SK-N-DZ (cell line): ENCODE data around the gene RDH16.
A peak's percentile ranks its signal among the peaks of the same experiment; 100 is the strongest.
"Not testable (repeated sequence)": the region's sequence is repeated elsewhere in the genome, so short reads cannot be mapped to it uniquely, and the experiment has no call there.

ENCODE experiments used
- DNase-seq: peaks from one replicate; pipeline ENCODE4 v3.0.0-alpha.2; 2015; ENCODE audit warnings: low spot score

The RDH16 gene

DNA sequence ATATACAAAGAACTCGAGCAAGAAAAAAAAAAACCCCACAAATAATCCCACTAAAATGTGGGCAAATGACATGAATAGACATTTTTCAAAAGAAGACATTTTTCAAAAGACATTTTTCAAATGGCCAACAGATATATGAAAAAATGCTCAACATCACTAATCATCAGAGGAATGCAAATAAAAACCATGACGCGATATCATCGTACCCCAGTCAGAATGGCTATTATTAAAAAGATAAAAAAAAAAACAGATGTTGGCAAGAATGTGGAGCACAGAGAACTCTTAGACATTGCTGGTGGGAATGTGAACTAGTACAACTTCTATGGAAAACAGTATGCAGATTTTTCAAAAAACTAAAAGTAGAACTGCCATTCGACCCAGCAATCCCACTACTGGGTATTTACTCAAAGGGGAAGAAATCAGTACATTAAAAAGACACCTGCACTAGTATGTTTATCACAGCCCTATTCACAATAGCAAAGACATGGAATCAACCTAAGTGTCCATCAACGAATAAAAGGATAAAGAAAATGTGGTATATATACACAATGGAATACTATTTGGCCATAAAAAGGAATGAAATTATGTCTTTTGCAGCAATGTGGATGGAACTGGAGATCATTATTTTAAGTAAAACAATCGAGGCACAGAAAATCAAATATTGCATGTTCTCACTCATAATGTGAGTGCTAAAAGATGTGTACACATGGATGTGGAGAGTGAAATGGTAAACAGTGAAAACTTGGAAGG, 32.6 kb upstream of the RDH16 start:
- no peak for DNase-seq

DNA sequence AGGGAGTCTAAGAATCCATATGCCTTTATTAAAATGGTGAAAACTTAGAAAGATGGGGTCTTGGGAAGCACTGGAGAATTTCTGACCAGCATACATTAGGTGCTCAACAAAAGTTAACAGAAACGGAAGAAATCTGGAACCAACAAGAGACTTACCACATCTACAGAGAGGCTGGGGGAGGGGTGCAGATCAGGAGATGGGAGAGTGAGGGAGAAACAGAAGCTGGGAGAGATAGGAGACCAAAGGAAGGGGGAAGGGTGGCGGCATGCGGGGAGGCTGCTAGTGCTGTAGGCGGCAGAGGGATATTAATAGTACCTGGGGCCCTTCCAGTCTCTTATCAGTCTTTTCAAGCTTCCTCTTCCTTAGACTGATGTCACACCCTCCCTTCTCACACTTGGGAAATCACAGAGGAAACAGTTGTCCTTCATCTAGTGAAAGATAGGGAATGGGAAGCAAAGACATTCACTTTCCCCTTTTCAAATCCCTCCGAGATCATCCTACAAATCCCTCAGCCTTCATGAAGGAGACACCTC, 30.9 kb upstream of the RDH16 start:
- DNase-seq: no peak

DNA sequence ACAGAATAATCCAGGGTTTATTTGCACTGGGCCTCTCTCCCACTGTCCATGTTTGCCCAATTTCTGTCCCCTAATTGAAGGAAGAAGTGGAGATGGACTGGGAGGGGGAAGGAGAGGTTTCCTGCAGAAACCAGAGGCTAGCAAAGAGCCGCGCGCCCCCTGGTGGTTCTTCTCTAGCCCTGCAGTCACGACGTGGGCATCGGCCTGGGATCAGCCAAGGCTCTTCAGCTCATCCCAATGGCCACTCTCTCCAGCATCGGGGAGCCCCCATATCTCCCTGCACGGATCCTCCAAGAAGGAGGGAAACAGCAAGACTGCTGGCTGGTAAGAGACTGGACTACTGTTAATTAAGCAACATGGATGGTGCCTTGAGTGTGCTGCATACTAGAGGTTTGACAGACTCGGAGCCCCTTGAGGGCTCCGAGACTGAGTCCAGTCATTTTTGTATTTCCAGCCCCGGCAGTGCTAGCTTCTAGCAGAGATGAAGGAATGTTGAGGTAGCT, 30.2 kb upstream of the RDH16 start:
- peak; percentile 77 for DNase-seq

DNA sequence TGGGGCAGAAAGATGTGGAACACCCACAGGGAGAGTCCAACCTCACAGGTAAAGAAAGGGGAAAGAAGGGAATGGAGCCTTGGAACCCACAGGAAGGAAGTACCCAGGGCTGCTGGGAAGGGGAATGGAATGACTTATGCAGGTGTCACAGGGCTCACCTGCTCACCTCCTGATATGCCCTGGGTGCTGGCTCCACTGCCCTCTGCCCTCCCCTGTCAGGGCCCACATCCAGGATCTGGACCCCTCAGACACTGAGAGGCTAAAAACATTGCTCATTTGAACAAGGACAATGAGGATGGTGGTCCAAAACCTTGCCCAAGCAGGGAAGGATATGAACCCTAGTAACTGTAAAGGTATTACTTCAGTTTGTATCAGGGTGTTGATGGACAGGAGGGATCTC, 29.6 kb upstream of the RDH16 start:
- DNase-seq: no peak

DNA sequence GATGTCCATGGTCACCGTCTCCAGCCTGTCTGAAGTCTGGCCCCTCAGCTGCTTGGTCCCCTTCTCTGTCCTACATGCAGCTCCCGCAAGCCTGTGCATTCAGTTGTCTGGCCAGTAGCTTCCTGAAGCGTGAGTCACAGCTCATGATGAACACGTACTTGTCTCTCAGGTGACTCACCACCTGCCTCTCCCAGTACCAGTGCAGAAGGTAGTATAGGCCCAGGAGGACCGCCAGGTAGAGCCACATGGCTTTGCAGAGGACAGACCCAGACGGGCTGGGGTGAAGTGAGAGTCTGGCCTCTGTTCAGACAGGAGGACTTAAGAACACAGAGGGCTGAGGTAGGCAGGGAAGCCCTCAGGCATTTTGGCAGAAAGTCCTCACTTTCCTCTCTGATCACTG, 28.3 kb upstream of the RDH16 start:
- not testable (repeated sequence) for DNase-seq

DNA sequence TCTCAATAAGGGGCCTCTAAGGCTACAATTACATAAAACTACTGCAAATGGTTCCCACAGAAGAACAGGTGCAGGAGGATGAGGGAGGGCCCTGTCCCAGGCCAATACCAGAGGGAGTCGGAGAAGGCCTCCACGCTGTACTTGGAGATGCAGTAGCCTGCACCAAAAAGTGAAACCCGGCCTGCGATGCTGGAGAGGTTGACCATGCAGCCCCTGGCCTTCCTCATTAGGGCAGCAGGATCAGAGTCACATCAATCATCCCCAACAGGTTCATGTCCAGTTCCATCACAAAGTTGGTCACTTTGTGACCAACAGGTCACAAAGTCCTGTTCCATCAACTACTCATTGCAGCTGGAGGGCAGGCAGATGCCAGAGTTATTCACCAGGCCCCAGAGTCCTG, 26.0 kb upstream of the RDH16 start:
- no peak for DNase-seq

DNA sequence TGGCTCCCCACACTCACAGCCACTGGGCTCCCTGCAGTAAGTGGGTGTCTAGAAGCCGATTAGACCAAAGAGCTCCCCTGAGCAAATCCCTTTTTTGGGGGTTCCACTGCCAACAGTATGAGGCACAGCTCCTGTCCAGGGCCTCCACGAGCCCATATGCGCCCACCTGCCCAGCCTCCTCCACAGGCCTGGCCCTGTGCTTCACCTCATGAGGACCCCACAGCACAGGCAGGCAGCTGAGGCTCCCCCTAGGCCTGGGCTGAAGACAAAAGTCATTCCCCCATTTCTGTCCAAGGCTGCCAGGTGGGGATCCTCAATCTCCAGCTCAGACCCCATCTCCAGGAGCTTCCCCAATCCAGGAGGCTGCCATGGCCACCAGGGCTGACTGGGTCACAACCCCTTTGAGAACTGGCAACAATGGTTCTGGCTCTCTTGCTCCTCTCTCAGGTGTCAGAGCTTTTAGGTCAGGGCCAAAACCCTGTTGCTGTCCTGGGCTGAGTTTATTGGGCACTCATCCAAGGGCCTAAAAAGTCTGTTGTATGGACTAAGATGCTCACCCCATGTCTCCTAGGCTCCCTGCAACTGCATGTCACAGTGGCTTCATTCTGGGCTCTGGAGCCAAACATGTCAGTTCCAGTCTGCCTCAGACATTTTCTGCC, 25.3 kb upstream of the RDH16 start:
- DNase-seq: not testable (repeated sequence)

DNA sequence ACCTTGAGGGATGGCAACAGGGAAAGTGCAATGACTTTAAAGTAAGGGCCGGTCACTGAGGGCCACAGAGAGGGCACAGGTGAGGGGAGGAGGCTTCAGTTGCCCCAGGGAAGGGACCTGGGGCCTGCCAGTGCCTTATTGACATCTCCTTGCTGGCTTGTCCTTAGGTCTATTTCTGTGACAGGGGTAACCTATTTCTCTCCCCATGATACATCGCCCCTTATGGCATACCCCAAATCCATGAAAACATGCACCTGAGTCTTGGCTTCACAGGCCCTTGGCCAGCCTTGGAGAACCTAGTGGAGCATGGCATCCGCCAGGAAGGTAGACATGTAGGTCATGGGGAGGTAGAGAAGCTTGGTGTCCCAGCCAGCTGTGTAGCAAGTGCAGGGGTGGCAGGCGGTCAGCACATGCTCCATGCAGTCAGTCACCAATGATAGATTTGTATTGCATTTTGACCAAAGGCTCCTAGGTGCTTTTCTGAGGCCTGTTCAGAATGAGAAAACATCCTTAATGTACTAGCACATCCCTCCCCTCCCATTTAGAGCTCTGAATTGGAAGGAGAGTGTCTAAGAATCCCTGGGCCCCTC, 23.6 kb upstream of the RDH16 start:
- no peak for DNase-seq

DNA sequence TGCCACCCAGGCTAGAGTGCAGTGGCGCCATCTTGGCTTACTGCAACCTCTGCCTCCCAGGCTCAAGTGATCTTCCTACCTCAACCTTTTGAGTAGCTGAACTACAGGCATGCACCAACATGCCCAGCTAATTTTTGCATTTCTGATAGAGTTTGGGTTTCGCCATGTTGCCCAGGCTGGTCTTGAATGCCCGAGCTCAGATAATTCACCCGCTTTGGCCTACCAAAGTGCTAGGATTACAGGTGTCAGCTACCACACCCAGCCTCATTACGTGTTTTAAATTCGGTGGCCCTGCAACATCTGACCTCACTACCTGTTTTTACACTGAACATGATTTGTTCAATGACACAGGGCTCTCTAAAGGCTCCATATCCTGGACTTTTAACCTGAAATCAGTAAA, 22.9 kb upstream of the RDH16 start:
- no peak for DNase-seq

DNA sequence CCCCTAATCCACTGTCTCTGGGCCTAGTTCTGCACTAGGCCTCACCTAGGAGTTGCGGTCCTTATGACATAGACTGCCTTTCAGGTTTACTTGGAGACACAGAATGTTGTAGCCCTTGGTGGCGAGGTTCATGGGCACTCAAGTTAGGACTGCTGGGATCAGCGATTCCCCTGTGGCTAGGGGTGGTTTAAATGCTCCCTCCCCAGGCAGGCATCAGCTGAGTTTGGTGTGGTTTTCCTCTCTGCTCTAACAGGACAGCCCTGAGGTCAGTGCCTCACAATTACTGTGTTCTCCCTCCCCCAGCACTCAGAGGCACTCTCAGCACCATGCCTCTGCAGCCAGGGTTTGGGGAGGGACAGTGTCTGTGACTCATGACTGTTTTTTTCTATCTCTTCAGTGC, 22.2 kb upstream of the RDH16 start:
- no peak for DNase-seq

DNA sequence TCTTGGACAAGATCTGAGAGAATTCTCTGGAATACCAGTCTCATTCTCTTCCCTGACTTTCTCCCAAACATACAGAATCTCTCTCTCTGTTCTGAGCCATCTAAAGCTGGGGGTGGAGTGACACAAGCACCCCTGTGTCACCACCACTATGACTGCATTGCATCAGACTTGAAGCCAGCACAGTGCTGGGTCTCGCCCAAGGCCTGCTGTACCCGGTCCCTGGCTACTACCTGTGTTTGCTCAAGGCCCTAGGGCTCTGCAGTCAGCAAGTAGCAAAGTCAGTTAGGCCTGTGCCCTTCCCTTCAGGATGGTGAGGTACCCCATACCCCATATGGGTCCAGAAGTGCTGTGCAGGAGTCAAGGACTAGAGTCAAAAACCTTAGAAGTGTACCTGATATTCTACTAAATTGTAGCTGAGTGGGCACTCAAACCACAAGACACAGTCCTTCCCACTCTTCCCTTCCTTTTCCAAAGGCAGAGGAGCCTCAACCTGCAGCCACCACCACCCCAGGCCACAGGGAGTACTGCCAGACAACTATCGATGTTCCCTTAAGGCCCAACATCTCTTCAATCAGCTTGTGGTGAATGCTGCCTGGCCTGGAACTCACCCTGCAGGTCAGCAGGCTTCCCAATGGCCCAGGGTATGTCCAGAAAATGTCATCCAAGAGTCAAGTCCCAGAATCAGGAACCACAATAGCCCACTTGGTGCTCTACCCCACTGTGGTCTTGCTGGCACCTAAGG, 21.2 kb upstream of the RDH16 start:
- DNase-seq: no peak

DNA sequence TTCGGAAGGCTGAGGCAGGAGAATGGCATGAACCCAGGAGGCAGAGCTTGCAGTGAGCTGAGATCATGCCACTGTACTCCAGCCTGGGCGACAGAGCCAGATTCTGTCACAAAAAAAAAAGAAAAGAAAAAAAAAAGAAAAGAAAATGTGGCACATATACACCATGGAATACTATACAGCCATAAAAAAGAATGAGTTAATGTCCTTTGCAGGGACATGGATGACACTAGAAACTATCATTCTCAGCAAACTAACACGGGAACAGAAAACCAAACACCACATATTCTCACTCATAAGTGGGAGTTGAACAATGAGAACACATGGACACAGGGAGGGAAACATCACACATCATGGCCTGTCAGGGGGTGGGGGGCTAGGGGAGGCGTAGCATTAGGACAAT, 20.0 kb upstream of the RDH16 start:
- DNase-seq: not testable (repeated sequence)

DNA sequence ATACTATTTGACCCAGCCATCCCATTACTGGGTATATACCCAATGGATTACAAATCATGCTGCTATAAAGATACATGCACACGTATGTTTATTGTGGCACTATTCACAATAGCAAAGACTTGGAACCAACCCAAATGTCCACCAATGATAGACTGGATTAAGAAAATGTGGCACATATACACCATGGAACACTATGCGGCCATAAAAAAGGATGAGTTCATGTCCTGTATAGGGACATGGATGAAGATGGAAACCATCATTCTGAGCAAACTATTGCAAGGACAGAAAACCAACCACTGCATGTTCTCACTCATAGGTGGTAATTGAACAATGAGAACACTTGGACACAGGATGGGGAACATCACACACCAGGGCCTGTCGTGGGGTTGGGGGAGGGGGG, 16.8 kb upstream of the RDH16 start:
- DNase-seq: not testable (repeated sequence)

DNA sequence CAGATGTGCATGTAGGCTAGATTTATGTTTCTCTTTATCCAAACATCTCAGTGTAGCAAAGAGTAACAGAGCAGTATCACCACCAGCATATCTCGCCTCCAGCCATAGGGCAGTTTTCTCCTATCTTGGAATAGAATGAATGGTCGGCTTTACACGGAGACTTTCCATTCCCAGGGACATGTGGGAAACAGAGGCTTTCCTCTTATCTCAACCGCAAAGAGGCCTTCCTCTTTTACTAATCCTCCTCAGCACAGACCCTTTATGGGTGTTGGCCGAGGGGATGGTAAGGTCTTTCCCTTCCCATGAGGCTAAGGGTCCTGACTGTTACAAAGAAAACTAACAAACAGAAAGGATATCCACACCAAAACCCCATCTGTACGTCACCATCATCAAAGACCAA, 11.5 kb upstream of the RDH16 start:
- DNase-seq: not testable (repeated sequence)

DNA sequence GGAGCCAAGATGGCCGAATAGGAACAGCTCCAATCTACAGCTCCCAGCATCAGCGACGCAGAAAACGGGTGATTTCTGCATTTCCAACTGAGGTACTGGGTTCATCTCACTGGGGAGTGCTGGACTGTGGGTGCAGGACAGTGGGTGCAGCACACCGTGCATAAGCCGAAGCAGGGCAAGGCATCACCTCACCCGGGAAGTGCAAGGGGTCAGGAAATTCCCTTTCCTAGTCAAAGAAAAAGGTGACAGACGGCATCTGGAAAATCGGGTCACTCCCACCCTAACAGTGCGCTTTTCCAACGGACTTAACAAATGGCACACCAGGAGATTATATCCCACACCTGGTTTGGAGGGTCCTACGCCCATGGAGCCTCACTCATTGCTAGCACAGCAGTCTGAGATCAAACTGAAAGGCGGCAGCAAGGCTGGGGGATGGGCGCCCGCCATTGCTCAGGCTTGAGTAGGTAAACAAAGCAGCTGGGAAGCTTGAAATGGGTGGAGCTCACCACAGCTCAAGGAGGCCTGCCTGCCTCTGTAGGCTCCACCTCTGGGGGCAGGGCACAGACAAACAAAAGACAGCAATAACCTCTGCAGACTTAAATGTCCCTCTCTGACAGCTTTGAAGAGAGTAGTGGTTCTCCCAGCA, 8.7 kb upstream of the RDH16 start:
- DNase-seq: not testable (repeated sequence)

DNA sequence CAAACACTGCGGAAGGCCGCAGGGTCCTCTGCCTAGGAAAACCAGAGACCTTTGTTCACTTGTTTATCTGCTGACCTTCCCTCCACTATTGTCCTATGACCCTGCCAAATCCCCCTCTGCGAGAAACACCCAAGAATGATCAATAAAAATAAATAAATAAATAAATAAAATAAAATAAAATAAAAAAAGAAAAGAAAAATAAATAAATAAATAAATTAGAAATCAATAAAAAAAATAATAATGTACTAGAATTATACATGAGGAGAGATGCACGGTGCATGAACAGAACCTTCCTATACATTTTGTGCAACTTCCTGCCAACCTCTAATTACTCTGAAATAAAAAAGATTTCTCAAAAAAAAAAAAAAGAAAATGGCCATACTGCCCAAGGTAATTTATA, 7.7 kb upstream of the RDH16 start:
- DNase-seq: not testable (repeated sequence)

DNA sequence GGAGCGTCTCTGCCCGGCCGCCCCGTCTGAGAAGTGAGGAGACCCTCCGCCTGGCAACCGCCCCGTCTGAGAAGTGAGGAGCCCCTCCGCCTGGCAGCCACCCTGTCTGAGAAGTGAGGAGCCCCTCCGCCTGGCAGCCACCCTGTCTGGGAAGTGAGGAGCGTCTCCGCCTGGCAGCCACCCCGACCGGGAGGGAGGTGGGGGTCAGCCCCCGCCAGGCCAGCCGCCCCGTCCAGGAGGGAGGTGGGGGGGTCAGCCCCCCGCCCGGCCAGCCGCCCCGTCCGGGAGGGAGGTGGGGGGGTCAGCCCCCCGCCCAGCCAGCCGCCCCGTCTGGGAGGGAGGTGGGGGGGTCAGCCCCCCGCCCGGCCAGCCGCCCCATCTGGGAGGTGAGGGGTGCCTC, 6.1 kb upstream of the RDH16 start:
- DNase-seq: not testable (repeated sequence)

DNA sequence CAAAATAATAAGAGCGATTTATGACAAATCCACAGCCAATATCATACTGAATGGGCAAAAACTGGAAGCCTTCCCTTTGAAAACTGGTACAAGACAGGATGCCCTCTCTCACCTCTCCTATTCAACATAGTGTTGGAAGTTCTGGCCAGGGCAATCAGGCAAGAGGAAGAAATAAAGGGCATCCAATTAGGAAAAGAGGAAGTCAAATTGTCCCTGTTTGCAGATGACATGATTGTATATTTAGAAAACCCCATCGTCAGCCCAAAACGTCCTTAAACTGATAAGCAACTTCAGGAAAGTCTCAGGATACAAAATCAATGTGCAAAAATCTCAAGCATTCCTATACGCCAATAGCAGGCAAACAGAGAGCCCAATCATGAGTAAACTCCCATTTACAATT, 4.8 kb upstream of the RDH16 start:
- DNase-seq: not testable (repeated sequence)

DNA sequence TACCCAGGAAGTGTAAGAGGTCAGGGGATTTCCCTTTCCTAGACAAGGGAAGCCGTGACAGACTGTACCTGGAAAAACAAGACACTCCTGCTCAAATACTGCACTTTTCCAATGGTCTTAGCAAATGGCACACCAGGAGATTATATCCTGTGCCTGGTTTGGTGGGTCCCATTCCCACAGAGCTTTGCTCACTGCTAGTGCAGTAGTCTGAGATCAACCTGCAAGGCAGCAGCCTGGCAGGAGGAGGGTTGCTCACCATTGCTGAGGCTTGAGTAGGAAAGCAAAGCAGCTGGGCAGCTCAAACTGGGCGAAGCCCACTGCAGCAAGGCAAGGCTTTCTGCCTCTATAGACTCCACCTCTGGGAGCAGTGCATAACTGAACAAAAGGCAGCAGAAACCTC, 1.0 kb upstream of the RDH16 start:
- DNase-seq: no peak

DNA sequence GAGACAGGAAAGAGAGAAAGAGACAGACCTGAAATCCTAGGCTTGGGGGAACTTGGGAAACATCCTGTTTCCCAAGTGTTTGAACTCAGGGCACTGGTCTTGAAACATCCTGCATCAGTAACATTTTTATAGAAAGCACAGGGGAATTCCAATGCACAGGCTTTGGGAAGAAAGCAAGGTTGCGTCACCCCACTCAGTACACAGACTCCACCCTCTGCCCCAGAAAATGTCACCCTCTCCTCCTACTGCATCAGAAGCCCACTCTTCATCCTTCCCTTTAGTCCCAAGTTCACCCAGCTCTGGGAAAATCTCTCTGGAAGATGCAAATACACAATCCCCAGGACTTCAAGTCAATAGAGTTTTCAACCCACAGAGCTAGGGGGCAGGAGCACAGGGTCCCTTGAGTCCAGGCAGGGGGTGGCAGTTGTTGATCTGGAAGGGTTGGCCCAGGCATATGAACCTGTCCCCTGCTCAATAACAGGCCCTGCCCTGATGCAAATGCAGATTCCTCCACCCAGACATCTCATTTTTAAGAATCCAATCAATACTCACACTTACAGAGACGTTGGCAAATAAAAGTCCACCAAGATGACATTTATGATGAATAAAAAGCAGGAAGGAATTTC, 1.7 kb downstream of the RDH16 start:
- DNase-seq: no peak

DNA sequence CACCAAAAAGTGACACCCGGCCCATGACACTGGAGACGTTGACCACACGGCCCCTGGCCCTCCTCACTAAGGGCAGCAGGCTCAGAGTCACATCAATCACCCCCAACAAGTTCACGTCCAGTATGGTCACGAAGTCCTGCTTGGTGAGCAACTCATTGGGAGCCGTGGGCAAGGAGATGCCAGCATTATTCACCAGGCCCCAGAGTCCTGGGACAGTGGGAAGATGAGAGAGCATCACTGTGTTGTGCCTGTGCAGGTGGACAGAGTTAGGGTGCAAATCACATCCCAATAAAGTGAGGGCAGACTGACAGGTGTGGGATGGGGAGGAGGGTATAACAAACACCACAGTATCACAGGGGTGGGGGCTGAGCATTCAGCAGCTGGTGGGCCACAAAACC, 2.5 kb downstream of the RDH16 start:
- no peak for DNase-seq
